GM10248 (cell line): ENCODE measurements around the gene OR10AD1.
A peak's percentile ranks its signal among the peaks of the same experiment; 100 is the strongest.

Source experiments
- CTCF ChIA-PET: fragments of 300-600 bp; sonication (Branson Sonifier 250); formaldehyde crosslinking; extraction: SDS; loops from one replicate; lab custom pipeline; 2021; ENCODE audit warnings: antibody characterized with exemption; lab: Yijun Ruan, JAX
- POLR2A ChIA-PET: fragments of 350-650 bp; sonication (Branson Sonifier 250); formaldehyde crosslinking; extraction: SDS; loops from one replicate; lab custom pipeline; 2020; ENCODE audit warnings: antibody characterized with exemption; lab: Yijun Ruan, JAX
- DNase-seq: peaks from one replicate; pipeline ENCODE4 v3.0.0; 2012; ENCODE audit errors: extremely low spot score
- CTCF ChIP-seq: IDR thresholded peaks from 2 replicates; pipeline ENCODE4 v1.5.1; 2012; ENCODE audit warnings: mild to moderate bottlenecking, low read depth; ENCODE audit errors: extremely low read depth, missing control alignments, control extremely low read depth

Gene OR10AD1

DNA sequence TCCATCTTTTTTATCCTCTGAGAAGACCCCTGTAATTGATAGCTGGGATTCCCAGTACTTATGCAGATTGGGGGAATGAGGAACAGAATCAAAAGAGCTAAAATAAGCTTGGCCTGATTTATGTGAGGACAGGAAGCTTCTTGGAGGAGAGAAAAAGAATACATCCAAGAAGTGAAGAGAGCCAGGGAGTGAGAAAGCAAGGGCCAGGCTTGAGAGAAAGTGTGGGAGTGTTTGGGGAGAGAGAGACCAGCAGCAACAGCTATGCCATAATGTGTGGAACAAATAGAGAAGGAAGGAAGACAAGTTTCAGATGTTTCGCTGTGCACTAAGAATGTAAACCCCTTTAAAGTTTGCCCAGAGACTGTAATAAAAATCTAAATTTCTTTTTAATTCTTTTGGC lies 23.6 kb downstream of the OR10AD1 start:
- ChIA-PET POLR2A (no interaction called here), CTCF (interaction anchor here (1.0 to 4.0 kb wide), 5 partner anchors 8 to 439 kb away, joined by 3 to 26 read pairs (median 5); no protein-coding TSS in a partner anchor)
- no peak for DNase-seq
- TF ChIP-seq CTCF = no peak

GRCh38 chr12:48177982-48178381 lies 25.1 kb downstream of the OR10AD1 start:
- POLR2A ChIA-PET = no interaction called here
- DNase-seq = no peak
- TF ChIP-seq CTCF = no peak
- CTCF ChIA-PET = interaction anchor here (3.4 to 4.0 kb wide), 2 partner anchors 12 to 13 kb away, joined by 17 to 26 read pairs; no protein-coding TSS in a partner anchor

DNA sequence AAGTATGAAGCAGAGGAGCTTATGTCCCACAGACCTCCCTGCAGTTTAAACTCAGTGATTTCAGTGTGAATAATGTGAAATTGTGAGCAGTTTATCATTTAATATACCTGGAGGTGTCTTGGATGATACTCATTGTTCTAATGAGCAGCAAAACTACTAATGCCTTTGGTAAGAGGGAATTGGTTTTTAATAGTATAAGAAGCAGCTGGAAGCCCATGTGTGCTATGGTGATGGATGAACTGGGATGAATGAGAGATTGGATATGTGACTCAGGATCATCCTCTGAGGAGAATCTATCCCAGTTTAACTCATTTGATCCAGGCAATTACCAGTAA lies 26.7 kb downstream of the OR10AD1 start:
- TF ChIP-seq CTCF = no peak
- POLR2A ChIA-PET = no interaction called here
- CTCF ChIA-PET = interaction anchor here (1.0 to 4.0 kb wide), 5 partner anchors 11 to 21 kb away, joined by 4 to 26 read pairs (median 12); no protein-coding TSS in a partner anchor
- DNase-seq = no peak

GRCh38 chr12:48175613-48176416 lies 27.3 kb downstream of the OR10AD1 start:
- ChIA-PET CTCF (interaction anchor here (2.1 to 3.4 kb wide), 3 partner anchors 10 to 22 kb away, joined by 6 to 17 read pairs (median 12); no protein-coding TSS in a partner anchor), POLR2A (no interaction called here)
- DNase-seq = no peak
- TF ChIP-seq CTCF = no peak

DNA sequence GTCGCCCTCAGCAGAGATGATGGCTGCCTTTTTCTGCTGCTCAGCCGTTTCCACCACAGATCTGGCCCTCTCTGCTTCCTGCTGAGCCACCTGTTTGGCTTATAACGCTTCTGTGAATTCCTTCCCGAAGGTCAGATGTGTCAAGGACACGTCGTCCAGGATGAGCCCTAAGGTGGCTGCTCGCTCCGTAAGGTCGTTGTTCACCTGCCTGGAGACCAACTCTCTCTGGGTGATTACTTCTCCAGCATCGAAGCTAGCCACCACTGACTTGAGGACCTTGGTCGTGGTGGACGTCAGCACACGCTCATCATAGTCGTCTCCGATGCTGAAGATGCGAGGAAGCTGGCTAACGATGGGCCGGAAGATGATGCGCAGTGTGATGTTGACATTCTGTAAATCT lies 34.1 kb downstream of the OR10AD1 start:
- TF ChIP-seq CTCF = no peak
- ChIA-PET POLR2A (no interaction called here), CTCF (interaction anchor here (0.7 to 1.7 kb wide), 3 partner anchors 14 to 29 kb away, joined by 3 to 4 read pairs (median 4); partner anchors contain the start of gene CCDC184)
- no peak for DNase-seq

GRCh38 chr12:48165089-48165981 lies 37.8 kb downstream of the OR10AD1 start:
- DNase-seq = peak; percentile 59
- TF ChIP-seq CTCF = peak; percentile 87
- ChIA-PET POLR2A (no interaction called here), CTCF (interaction anchor here (0.8 to 4.5 kb wide), 24 partner anchors 8 to 453 kb away, joined by 3 to 17 read pairs (median 4); partner anchors contain the start of genes ASB8, CCDC184 and VDR)
